HG02943 (cell line): ENCODE results near the gene CCSER1.

ENCODE experiments used
- ATAC-seq: cut with Tn5 transposase; IDR thresholded peaks from one replicate; pipeline ENCODE4 v1.9.1; 2021; ENCODE audit warnings: mild to moderate bottlenecking, low read depth, moderate library complexity; ENCODE audit not compliant: unreplicated experiment

Gene CCSER1

GRCh38 chr4:90536408-90536807 is 409.2 kb downstream of the CCSER1 start:
- no peak for ATAC-seq

- ATAC-seq, result no peak
Observed at GRCh38 chr4:90537491-90537890, 410.3 kb downstream of the CCSER1 start.

- ATAC-seq, result no peak
Observed at GRCh38 chr4:90540536-90540935, 413.3 kb downstream of the CCSER1 start.

- ATAC-seq, result no peak
Observed at GRCh38 chr4:90542216-90542615, 415.0 kb downstream of the CCSER1 start.

GRCh38 chr4:90543419-90544170 is 416.4 kb downstream of the CCSER1 start:
- no peak for ATAC-seq

GRCh38 chr4:90544532-90545045 is 417.4 kb downstream of the CCSER1 start:
- ATAC-seq, result no peak

GRCh38 chr4:90545380-90545779 is 418.2 kb downstream of the CCSER1 start:
- no peak for ATAC-seq

GRCh38 chr4:90546114-90546513 is 418.9 kb downstream of the CCSER1 start:
- no peak for ATAC-seq

- ATAC-seq, result no peak
Observed at GRCh38 chr4:90570615-90571014, 443.4 kb downstream of the CCSER1 start.

GRCh38 chr4:90572996-90573395 is 445.8 kb downstream of the CCSER1 start:
- no peak for ATAC-seq

GRCh38 chr4:90575371-90575770 is 448.2 kb downstream of the CCSER1 start:
- ATAC-seq, result no peak

GRCh38 chr4:90580326-90580725 is 453.1 kb downstream of the CCSER1 start:
- ATAC-seq, result no peak

GRCh38 chr4:90582087-90582486 is 454.9 kb downstream of the CCSER1 start:
- ATAC-seq, result no peak

GRCh38 chr4:90584051-90584450 is 456.9 kb downstream of the CCSER1 start:
- ATAC-seq, result no peak

GRCh38 chr4:90585961-90586360 is 458.8 kb downstream of the CCSER1 start:
- ATAC-seq, result no peak

- no peak for ATAC-seq
Observed at GRCh38 chr4:90586799-90587198, 459.6 kb downstream of the CCSER1 start.

- no peak for ATAC-seq
Observed at GRCh38 chr4:90597927-90598326, 470.7 kb downstream of the CCSER1 start.

- ATAC-seq, result no peak
Observed at GRCh38 chr4:90598741-90599140, 471.5 kb downstream of the CCSER1 start.

GRCh38 chr4:90602726-90603125 is 475.5 kb downstream of the CCSER1 start:
- ATAC-seq, result no peak

- ATAC-seq, result no peak
Observed at GRCh38 chr4:90603540-90603939, 476.3 kb downstream of the CCSER1 start.

- ATAC-seq, result no peak
Observed at GRCh38 chr4:90606781-90607180, 479.6 kb downstream of the CCSER1 start.

- no peak for ATAC-seq
Observed at GRCh38 chr4:90614371-90614770, 487.2 kb downstream of the CCSER1 start.
